Pancreas (tissue), 10 donors: ENCODE results near the gene HDAC4. TPM values are rescaled to one million over a fixed set of nuclear protein-coding genes. Genes with fewer than 3 reads are reported as not detected.

Experiments used
- ATAC-seq, 4 donors: fragments of 200-7000 bp; cut with Tn5 transposase; one replicate each; pipeline versions ENCODE4 v1.8.0 to v1.9.1; 2020; ENCODE audit warnings: mild to moderate bottlenecking in 4 of 4, moderate library complexity in 4 of 4
- DNase-seq, 6 donors: peaks; one replicate each; pipeline ENCODE4 v3.0.0-alpha.2; 2020
- FAIRE-seq: peaks from 2 replicates; lab custom pipeline; 2012; peaks lifted over from hg19 to GRCh38; lab: Jason Lieb, UNC
- H3K27ac ChIP-seq, 4 donors: fragments of 200-600 bp; sonication (generic); 1 replicate in 3 of 4; 2 replicates in 1 of 4; pipeline versions ENCODE4 v1.5.0 to v1.8.0; 2020
- H3K27me3 ChIP-seq, 4 donors: fragments of 200-600 bp; one replicate each; pipeline ENCODE4 v1.8.0; 2021
- H3K36me3 ChIP-seq, 3 donors: fragments of 200-600 bp; sonication (generic) in 1 of 3; one replicate each; pipeline versions ENCODE4 v1.5.0 to v1.8.0; 2020 to 2021
- H3K4me1 ChIP-seq, 3 donors: fragments of 200-600 bp; one replicate each; pipeline ENCODE4 v1.8.0; 2021
- H3K4me3 ChIP-seq, 4 donors: fragments of 200-600 bp; sonication (generic) in 2 of 4; one replicate each; pipeline versions ENCODE4 v1.5.0 to v1.8.0; 2020 to 2021
- H3K9me3 ChIP-seq, 4 donors: fragments of 200-600 bp; one replicate each; pipeline ENCODE4 v1.8.0; 2021
- CTCF ChIP-seq, 4 donors: fragments of 200-600 bp; sonication (generic) in 3 of 4; IDR thresholded peaks; one replicate each; pipeline versions ENCODE4 v1.5.0 to v1.8.0; 2021; ENCODE audit warnings: antibody characterized with exemption in 4 of 4
- whole genome bisulfite sequencing, 2 donors: extraction: QIAGEN DNeasy Blood & Tissue Kit; methylation state at CpG; one replicate each; pipeline ENCODE4 v1.1.7; 2013; 5-methylcytosine and 5-hydroxymethylcytosine counted together
- intact Hi-C, 3 donors: fragments of 100-400 bp; cut with DNase I; formaldehyde crosslinking; loops; one replicate each; pipeline versions ENCODE4 v1.11.1 to v1.14.2; 2022
- polyA plus RNA-seq, 2 donors: library from polyadenylated mRNA; stranded (reverse); fragments of 200-250 nt; gene quantifications; one replicate each; pipeline ENCODE4 v1.2.3, GENCODE V29; 2013
- total RNA-seq, 6 donors: library from RNA; stranded (reverse); fragmentation: NEBNext Ultra II Directional in 4 of 6; extraction: Animal tissue kit (Norgen Biotek cat#: 25700) in 4 of 6; gene quantifications; one replicate each; pipeline versions ENCODE4 v1.2.1 to v1.2.4, GENCODE V29; 2021 to 2023
- donor health status: healthy with polysubstance abuse.
- donor health status: DM: no; HTN: no; CAD: no; lungs with moderate emphysema.
- donor health status: DM: no; HTN: no; CAD: no.
- donor health status: control.
- donor health status: control.
- donor health status: Bipolar disorder and iron deficiency.
- donor health status: DM: yes; HTN: yes; CAD: no.
- donor health status: DM: no; HTN: no; CAD: no.
- donor health status: DM: no; HTN: no; CAD: no.
- donor health status: DM: yes; HTN: yes; CAD: no.

HDAC4 gene
- total and polyA plus RNA-seq, 8 donors, result 8.2 to 31.8 (median 16.6) TPM

- no peak for FAIRE-seq
- no peak overlapping the region for H3K27ac ChIP-seq
- ATAC-seq, result no peak
- H3K4me1 ChIP-seq, result no peaks in the 10 kb centered on the region
- no peak overlapping the region for H3K4me3 ChIP-seq
- peaks cover 0 to 12% (median 0%) of the 10 kb centered on the region in 3 donors for H3K36me3 ChIP-seq
- intact Hi-C loops, result no loop called here
- TF ChIP-seq CTCF (IDR thresholded peaks at IDR 0.05), result no peak
- DNase-seq, result peak in 2 of 6 donors; percentile 22 to 23
- 93 to 94% methylated on average over 20 of the region's 20 CpGs for WGBS, 2 donors
- H3K9me3 ChIP-seq, result no peaks in the 10 kb centered on the region
- no peaks in the 10 kb centered on the region for H3K27me3 ChIP-seq
Observed at GRCh38 chr2:239055756-239056493, 344.9 kb downstream of the HDAC4 start.

- ATAC-seq, result no peak
- DNase-seq, result no peak
- Histone ChIP-seq H3K4me1 (no peaks in the 10 kb centered on the region), H3K27ac (no peak overlapping the region), H3K27me3 (no peaks in the 10 kb centered on the region), H3K36me3 (peaks cover 0 to 12% (median 0%) of the 10 kb centered on the region in 3 donors), H3K9me3 (no peaks in the 10 kb centered on the region), H3K4me3 (no peak overlapping the region)
- intact Hi-C loops, result no loop called here
- WGBS, 2 donors, result 95 to 97% methylated on average over 8 of the region's 8 CpGs
- no peak for FAIRE-seq
- TF ChIP-seq CTCF (IDR thresholded peaks at IDR 0.05), result no peak
Observed at GRCh38 chr2:239054921-239055320, 345.9 kb downstream of the HDAC4 start.

GRCh38 chr2:239053801-239054503, 346.9 kb downstream of the HDAC4 start:
- FAIRE-seq (no peak), DNase-seq (peak in 2 of 6 donors; percentile 34 to 35), ATAC-seq (no peak)
- WGBS, 2 donors, result 93 to 97% methylated on average over 15 of the region's 15 CpGs
- no peak overlapping the region for H3K4me3 ChIP-seq
- TF ChIP-seq CTCF (IDR thresholded peaks at IDR 0.05), result no peak
- H3K4me1 ChIP-seq, result no peaks in the 10 kb centered on the region
- peaks cover 0 to 12% (median 0%) of the 10 kb centered on the region in 3 donors for H3K36me3 ChIP-seq
- H3K9me3 ChIP-seq, result no peaks in the 10 kb centered on the region
- H3K27me3 ChIP-seq, result no peaks in the 10 kb centered on the region
- intact Hi-C loops, result no loop called here
- no peak overlapping the region for H3K27ac ChIP-seq

GRCh38 chr2:239052798-239053665, 347.8 kb downstream of the HDAC4 start:
- peaks cover 0 to 12% (median 0%) of the 10 kb centered on the region in 3 donors for H3K36me3 ChIP-seq
- no peak for TF ChIP-seq CTCF (IDR thresholded peaks at IDR 0.05)
- H3K4me1 ChIP-seq, result no peaks in the 10 kb centered on the region
- FAIRE-seq (no peak), ATAC-seq (no peak), DNase-seq (peak in 2 of 6 donors; percentile 50 to 56)
- no peaks in the 10 kb centered on the region for H3K27me3 ChIP-seq
- intact Hi-C loops, result no loop called here
- no peaks in the 10 kb centered on the region for H3K9me3 ChIP-seq
- no peak overlapping the region for H3K4me3 ChIP-seq
- H3K27ac ChIP-seq, result no peak overlapping the region
- 97% methylated on average over 50 to 51 of the region's 51 CpGs for WGBS, 2 donors
